ENCODE results near the gene SLC30A1.
A peak's percentile ranks its signal among the peaks of the same experiment; 100 is the strongest.

SLC30A1 gene

GRCh38 chr1:211548321-211549091 lies 30.5 kb downstream of the SLC30A1 start:
- TF ChIP-seq RAD21 (IDR thresholded peaks at IDR 0.05; ENCODE audit: low read depth) (no peak), MAX (IDR thresholded peaks at IDR 0.05) (no peak), TCF12 (IDR thresholded peaks at IDR 0.05; ENCODE audit: low read depth) (no peak), USF1 (IDR thresholded peaks at IDR 0.05) (no peak), EP300 (IDR thresholded peaks at IDR 0.05; ENCODE audit: borderline replicate concordance) (no peak), CREB1 (IDR thresholded peaks at IDR 0.05; ENCODE audit: low read depth) (no peak), TEAD4 (IDR thresholded peaks at IDR 0.05) (no peak), CEBPB (IDR thresholded peaks at IDR 0.05) (no peak), NFIC (IDR thresholded peaks at IDR 0.05) (no peak)

GRCh38 chr1:211547710-211548109 lies 31.3 kb downstream of the SLC30A1 start:
- TF ChIP-seq TAF1 (IDR thresholded peaks at IDR 0.05; ENCODE audit: low read depth) = no peak

- TF ChIP-seq ZBTB7A (IDR thresholded peaks at IDR 0.05; ENCODE audit: low read depth) (no peak), YY1 (IDR thresholded peaks at IDR 0.05; ENCODE audit: low read depth) (no peak), MAX (IDR thresholded peaks at IDR 0.05) (no peak), CEBPB (IDR thresholded peaks at IDR 0.05) (no peak), NFIC (IDR thresholded peaks at IDR 0.05) (no peak), RAD21 (IDR thresholded peaks at IDR 0.05; ENCODE audit: low read depth) (no peak), FOXM1 (IDR thresholded peaks at IDR 0.05; ENCODE audit: borderline replicate concordance, low read depth) (no peak)
Measured at GRCh38 chr1:211546543-211546942, 32.4 kb downstream of the SLC30A1 start.

- TF ChIP-seq RAD21 (IDR thresholded peaks at IDR 0.05; ENCODE audit: low read depth) (peak; percentile 17; the same call in 1 of the 2 replicates), FOXM1 (IDR thresholded peaks at IDR 0.05; ENCODE audit: borderline replicate concordance, low read depth) (no peak)
Measured at GRCh38 chr1:211543025-211543424, 35.9 kb downstream of the SLC30A1 start.

- no peak for TF ChIP-seq RAD21 (IDR thresholded peaks at IDR 0.05; ENCODE audit: low read depth)
- no peak for TF ChIP-seq ZBTB7A (IDR thresholded peaks at IDR 0.05; ENCODE audit: low read depth)
- no peak for TF ChIP-seq FOXM1 (IDR thresholded peaks at IDR 0.05; ENCODE audit: borderline replicate concordance, low read depth)
- TF ChIP-seq EP300 (IDR thresholded peaks at IDR 0.05; ENCODE audit: borderline replicate concordance) = no peak
- TF ChIP-seq YY1 (IDR thresholded peaks at IDR 0.05; ENCODE audit: low read depth) = no peak
- TF ChIP-seq EGR1 (IDR thresholded peaks at IDR 0.05) = no peak
- no peak for TF ChIP-seq CREB1 (IDR thresholded peaks at IDR 0.05; ENCODE audit: low read depth)
- no peak for TF ChIP-seq TAF1 (IDR thresholded peaks at IDR 0.05; ENCODE audit: low read depth)
- peak; percentile 37; the same call in 1 of the 2 replicates for TF ChIP-seq NFIC (IDR thresholded peaks at IDR 0.05)
- TF ChIP-seq TEAD4 (IDR thresholded peaks at IDR 0.05) = peak; percentile 26; the same call in 1 of the 2 replicates
- peak; percentile 44 for TF ChIP-seq MAX (IDR thresholded peaks at IDR 0.05)
Measured at GRCh38 chr1:211541720-211542477, 37.1 kb downstream of the SLC30A1 start.

GRCh38 chr1:211541278-211541677 lies 37.7 kb downstream of the SLC30A1 start:
- TF ChIP-seq ZBTB7A (IDR thresholded peaks at IDR 0.05; ENCODE audit: low read depth) (no peak), CEBPB (IDR thresholded peaks at IDR 0.05) (no peak), EP300 (IDR thresholded peaks at IDR 0.05; ENCODE audit: borderline replicate concordance) (no peak)

- TF ChIP-seq REST (IDR thresholded peaks at IDR 0.05; ENCODE audit: low read depth) (no peak), MAX (IDR thresholded peaks at IDR 0.05) (no peak), ZBTB7A (IDR thresholded peaks at IDR 0.05; ENCODE audit: low read depth) (no peak), EGR1 (IDR thresholded peaks at IDR 0.05) (no peak), EP300 (IDR thresholded peaks at IDR 0.05; ENCODE audit: borderline replicate concordance) (no peak), RAD21 (IDR thresholded peaks at IDR 0.05; ENCODE audit: low read depth) (no peak), TAF1 (IDR thresholded peaks at IDR 0.05; ENCODE audit: low read depth) (no peak), USF1 (IDR thresholded peaks at IDR 0.05) (no peak), YY1 (IDR thresholded peaks at IDR 0.05; ENCODE audit: low read depth) (no peak)
Measured at GRCh38 chr1:211538287-211538686, 40.7 kb downstream of the SLC30A1 start.

Data from Ishikawa (cell line).